OCI-LY7 (cell line): ENCODE data around the gene RIPOR1.

Experiments
- EZH2phosphoT487 ChIP-seq: fragments of 200-600 bp; sonication (generic); IDR thresholded peaks from 2 replicates; pipeline ENCODE4 v1.6.1; 2018; ENCODE audit warnings: low read depth, borderline replicate concordance, mild to moderate bottlenecking, mixed run types, antibody characterized with exemption, low read length, moderate library complexity, mixed read lengths
- TF ChIP-seq, protein P1 (sequence below): fragments of 200-600 bp; sonication (generic); conservative IDR thresholded peaks from 2 replicates; pipeline ENCODE4 v1.5.1; 2014; ENCODE audit warnings: mild to moderate bottlenecking, antibody characterized with exemption, low read length, moderate library complexity, mixed read lengths

DNA sequence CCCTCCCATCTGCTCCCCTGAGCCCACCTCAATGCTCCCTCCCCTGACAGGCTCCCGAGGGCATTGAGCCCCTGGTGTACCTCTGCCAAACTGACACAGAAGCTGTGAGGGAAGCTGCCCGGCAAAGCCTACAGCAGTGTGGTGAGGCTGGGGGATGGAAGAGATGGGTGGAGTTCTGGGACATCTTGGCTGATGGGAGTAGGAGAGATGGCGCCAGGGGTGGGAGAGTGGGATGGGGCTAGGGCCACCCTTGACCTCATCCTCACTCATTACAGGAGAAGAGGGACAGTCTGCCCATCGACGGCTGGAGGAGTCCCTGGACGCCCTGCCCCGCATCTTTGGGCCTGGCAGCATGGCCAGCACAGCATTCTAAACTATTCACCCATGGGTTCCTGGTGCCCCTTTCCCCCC is 17.5 kb downstream of the RIPOR1 start:
- TF ChIP-seq, protein P1, sequence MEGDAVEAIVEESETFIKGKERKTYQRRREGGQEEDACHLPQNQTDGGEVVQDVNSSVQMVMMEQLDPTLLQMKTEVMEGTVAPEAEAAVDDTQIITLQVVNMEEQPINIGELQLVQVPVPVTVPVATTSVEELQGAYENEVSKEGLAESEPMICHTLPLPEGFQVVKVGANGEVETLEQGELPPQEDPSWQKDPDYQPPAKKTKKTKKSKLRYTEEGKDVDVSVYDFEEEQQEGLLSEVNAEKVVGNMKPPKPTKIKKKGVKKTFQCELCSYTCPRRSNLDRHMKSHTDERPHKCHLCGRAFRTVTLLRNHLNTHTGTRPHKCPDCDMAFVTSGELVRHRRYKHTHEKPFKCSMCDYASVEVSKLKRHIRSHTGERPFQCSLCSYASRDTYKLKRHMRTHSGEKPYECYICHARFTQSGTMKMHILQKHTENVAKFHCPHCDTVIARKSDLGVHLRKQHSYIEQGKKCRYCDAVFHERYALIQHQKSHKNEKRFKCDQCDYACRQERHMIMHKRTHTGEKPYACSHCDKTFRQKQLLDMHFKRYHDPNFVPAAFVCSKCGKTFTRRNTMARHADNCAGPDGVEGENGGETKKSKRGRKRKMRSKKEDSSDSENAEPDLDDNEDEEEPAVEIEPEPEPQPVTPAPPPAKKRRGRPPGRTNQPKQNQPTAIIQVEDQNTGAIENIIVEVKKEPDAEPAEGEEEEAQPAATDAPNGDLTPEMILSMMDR = no peak
- no peak for TF ChIP-seq EZH2phosphoT487
